Thymus (tissue), 14 donors: ENCODE measurements around the gene MYOM1. TPM values are rescaled to one million over a fixed set of nuclear protein-coding genes. Genes with fewer than 3 reads are reported as not detected.

Experiments used
- DNase-seq, 9 donors: peaks; one replicate each; pipeline ENCODE4 v3.0.0-alpha.2; 2013; ENCODE audit warnings: low spot score in 9 of 9, low read depth in 6 of 9, missing footprints in 1 of 9
- H3K27ac ChIP-seq, 2 donors: one replicate each; pipeline ENCODE4 v1.5.1; 2013; ENCODE audit warnings: control low read depth in 1 of 2, low read depth in 1 of 2, low read length in 1 of 2, mild to moderate bottlenecking in 1 of 2, moderate library complexity in 1 of 2
- H3K27me3 ChIP-seq, 2 donors: one replicate each; pipeline ENCODE4 v1.5.1; 2013; ENCODE audit warnings: low read length in 1 of 2; ENCODE audit not compliant: control insufficient read depth in 2 of 2, insufficient read depth in 1 of 2
- H3K36me3 ChIP-seq, 2 donors: one replicate each; pipeline ENCODE4 v1.5.1; 2013; ENCODE audit warnings: low read length in 1 of 2, mild to moderate bottlenecking in 1 of 2, moderate library complexity in 1 of 2; ENCODE audit not compliant: control insufficient read depth in 2 of 2, insufficient read depth in 2 of 2
- H3K4me1 ChIP-seq, 2 donors: one replicate each; pipeline ENCODE4 v1.5.1; 2013; ENCODE audit warnings: low read length in 2 of 2; ENCODE audit not compliant: control insufficient read depth in 2 of 2, insufficient read depth in 2 of 2
- H3K4me3 ChIP-seq, 2 donors: one replicate each; pipeline ENCODE4 v1.5.1; 2013; ENCODE audit warnings: low read length in 2 of 2, control low read depth in 1 of 2, mild to moderate bottlenecking in 1 of 2
- H3K9me3 ChIP-seq, 2 donors: one replicate each; pipeline ENCODE4 v1.5.1; 2013; ENCODE audit warnings: low read length in 1 of 2, mild to moderate bottlenecking in 1 of 2; ENCODE audit not compliant: control insufficient read depth in 2 of 2, insufficient read depth in 1 of 2
- WGBS: extraction: QIAGEN DNeasy Blood & Tissue Kit; methylation state at CpG from one replicate; pipeline ENCODE4 v1.1.7; 2013; 5-methylcytosine and 5-hydroxymethylcytosine counted together
- long read RNA-seq, 10 donors: transcript quantifications; one replicate each; lab custom pipeline, GENCODE V29; 2026
- polyA plus RNA-seq: library from polyadenylated mRNA; stranded (reverse); fragments of 200-250 nt; gene quantifications from one replicate; pipeline ENCODE4 v1.2.3, GENCODE V29; 2013
- total RNA-seq: library from RNA; stranded (reverse); fragments of 120-200 nt; gene quantifications from one replicate; pipeline ENCODE4 v1.2.4, GENCODE V29; 2013
- donor health status: healthy.

Gene MYOM1
- 1.1 TPM for total RNA-seq
- polyA plus RNA-seq, result 3.3 TPM
- long read RNA-seq, donor 1, result 0 reads
- long read RNA-seq, donor 2, partial matches to known transcripts, result 3,743 of 3,854 reads
- long read RNA-seq, donor 2, other reads (novel, unspliced or antisense), result 111 of 3,854 reads
- long read RNA-seq, donor 3, result 0 reads
- long read RNA-seq, donor 4, result 0 reads
- long read RNA-seq, donor 5, partial matches to known transcripts, result 2,032 of 3,152 reads
- long read RNA-seq, donor 5, other reads (novel, unspliced or antisense), result 1,120 of 3,152 reads
- long read RNA-seq, donor 6, result 0 reads
- long read RNA-seq, donor 7, result 0 reads
- long read RNA-seq, donor 8, result 0 reads
- long read RNA-seq, donor 9, result 0 reads
- long read RNA-seq, donor 10, result 0 reads

DNA sequence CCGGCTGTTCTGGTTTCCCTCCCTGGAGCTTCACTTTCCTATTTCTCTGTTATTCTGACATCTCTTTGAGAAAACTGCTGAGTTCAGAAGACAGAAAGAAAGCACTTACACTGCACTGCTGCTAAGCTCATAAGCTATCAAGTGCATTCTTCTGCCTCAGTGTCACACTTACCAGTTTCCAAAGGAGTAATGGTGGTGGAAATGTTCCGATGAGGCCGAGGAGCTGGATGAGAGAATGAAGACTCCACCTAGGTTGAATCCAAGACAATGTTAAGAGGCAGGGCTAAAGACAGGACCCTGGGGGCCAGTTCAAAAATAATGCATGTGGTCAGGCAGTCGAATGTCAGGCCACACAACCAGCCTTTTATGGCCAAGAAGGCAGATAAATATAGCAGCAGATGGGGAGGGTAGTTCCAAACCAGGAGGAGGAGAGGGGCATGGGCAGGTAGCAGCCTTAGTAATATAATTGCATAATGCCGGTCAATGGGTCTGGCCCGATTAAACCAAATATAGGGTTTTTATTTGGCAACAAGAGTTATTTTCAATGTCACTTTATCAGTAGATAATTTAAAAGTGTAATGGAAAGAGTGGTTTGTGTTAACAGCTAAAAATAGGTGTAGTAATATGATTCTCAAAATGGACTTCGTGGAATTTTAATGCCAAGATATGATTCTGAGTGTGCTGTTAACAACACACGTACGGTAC, at the start of gene MYOM1:
TSS of gene MYOM1 (minus strand) at position 338 of the 705 bp plus-strand sequence. CDS start 4,745 bp downstream, outside the sequence.
- Histone ChIP-seq H3K9me3 (no peaks in the 10 kb centered on the region), H3K4me3 (no peak within 1 kb of the TSS), H3K27me3 (no peaks in the 10 kb centered on the region), H3K36me3 (no peaks in the 10 kb centered on the region), H3K27ac (no peak within 1 kb of the TSS), H3K4me1 (no peaks in the 10 kb centered on the region)
- 95% methylated on average over 9 of the region's 9 CpGs for WGBS
- no peak for DNase-seq

DNA sequence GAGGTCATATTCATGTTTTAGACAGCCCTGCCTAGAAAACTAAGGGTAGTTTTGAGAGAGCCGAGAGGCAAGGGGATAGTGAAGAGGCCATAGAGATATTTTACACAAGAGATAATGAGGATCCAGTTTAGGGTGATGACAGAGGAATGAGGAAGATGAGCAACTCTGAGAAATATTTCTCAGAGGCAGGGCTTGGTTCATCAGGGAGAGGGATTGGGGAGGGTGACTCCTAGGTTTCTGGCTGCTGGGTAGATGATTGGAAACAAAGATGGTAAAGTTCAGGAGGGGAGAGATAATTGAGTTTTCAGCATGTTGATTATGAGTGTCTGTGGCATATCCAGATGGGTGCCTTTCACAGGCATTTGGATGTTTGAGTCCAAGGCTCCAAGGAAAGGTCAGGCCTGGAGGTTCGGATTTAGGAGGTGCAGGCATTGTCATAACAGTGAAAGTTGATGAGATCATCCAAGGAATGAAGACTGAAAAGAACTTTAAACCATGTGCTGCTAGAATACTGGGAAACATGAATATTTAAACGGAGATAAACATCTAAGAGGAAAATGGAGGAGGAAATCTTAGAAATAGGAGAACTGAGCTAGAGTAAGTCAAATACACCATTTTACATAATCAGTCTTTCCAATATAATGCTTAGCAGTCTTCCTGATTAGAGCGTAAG, 49.6 kb upstream of the MYOM1 start:
- H3K27ac ChIP-seq, result no peak overlapping the region
- DNase-seq, result no peak
- WGBS, result 96% methylated on average over 4 of the region's 4 CpGs

DNA sequence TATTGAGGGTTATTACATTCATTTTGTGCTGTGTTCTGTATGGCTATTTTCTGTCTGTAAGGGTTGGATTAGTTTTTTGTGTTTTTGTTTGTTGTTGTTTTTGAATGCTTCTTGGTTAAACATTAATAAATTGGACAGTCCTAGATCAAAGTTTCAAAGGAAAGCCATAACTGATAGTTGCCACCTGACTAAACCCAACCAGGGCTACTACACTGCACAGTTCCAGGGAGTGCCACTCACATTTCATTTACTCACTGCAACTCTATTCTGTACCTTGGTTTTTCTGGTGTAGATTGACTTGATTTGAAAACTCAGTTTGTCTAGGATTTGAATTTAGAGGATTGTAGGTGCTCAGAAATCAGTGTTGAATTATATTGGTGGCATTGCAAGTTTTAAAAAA, 48.5 kb upstream of the MYOM1 start:
- Histone ChIP-seq H3K4me1 (peaks cover 11 to 15% of the 10 kb centered on the region in 2 donors), H3K4me3 (no peak overlapping the region)
- no peak for DNase-seq

More for the DNA sequence above, 49.6 kb upstream of the MYOM1 start:
- H3K4me3 ChIP-seq, result no peak overlapping the region
- H3K9me3 ChIP-seq, result no peaks in the 10 kb centered on the region
- peaks cover 5 to 7% of the 10 kb centered on the region in 2 donors for H3K4me1 ChIP-seq
- H3K27me3 ChIP-seq, result no peaks in the 10 kb centered on the region
- H3K36me3 ChIP-seq, result peaks cover 10 to 15% of the 10 kb centered on the region in 2 donors

DNA sequence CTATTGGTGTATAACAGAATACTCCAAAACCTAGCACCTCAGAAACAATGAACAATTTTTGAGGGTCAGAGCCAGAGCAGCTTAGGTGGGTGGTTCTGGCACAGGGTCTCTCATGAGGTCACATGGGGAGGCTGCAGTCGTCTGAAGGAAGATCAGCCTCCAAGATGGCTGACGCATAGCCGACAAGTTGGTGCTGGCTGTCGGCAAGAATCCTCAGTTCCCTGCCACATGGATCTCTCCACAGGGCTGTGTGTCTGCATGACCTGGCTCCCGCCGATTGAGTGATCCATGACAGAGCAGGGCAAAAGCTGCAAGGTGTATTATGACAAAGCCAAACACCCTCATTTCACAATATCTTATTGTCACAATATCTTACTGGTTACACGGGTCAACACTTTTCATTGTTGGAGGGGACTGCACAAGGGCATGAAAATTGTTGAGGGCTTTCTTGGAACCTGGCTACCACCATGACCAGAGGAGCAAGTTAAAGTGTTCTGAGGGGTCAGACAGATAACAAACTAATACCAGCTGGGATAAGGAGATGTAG, 46.4 kb upstream of the MYOM1 start:
- Histone ChIP-seq H3K27ac (no peak overlapping the region), H3K4me1 (peaks cover 13 to 15% of the 10 kb centered on the region in 2 donors), H3K4me3 (no peak overlapping the region), H3K9me3 (no peaks in the 10 kb centered on the region), H3K36me3 (peaks cover 0 to 2% of the 10 kb centered on the region in 2 donors), H3K27me3 (no peaks in the 10 kb centered on the region)
- DNase-seq, result no peak
- 68% methylated on average over 7 of the region's 7 CpGs for WGBS

More for the DNA sequence above, 48.5 kb upstream of the MYOM1 start:
- Histone ChIP-seq H3K9me3 (no peaks in the 10 kb centered on the region), H3K36me3 (peaks cover 4 to 6% of the 10 kb centered on the region in 2 donors), H3K27me3 (no peaks in the 10 kb centered on the region), H3K27ac (no peak overlapping the region)

DNA sequence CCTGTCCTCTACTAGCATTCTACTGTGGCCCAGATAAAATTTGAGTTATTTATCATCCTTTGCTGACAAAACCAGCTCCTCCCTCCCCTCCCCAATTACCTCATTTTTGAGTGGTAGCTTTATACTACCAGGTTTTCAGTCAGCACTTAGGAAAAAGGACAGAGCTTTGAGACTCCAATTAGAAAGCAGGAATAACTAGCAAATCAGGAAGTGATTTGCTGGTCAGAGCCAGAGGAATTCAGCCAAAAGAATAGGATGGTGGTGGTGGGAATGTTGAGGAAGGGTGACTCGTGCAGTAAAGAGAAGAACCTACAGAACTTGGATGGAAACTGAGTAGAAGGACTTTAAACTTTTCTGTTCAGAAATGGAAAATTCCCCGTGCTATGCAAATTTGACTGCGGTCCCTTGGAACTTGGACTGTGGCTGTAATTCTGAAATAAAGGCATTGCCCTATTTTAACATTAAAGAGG, 45.8 kb upstream of the MYOM1 start:
- Histone ChIP-seq H3K9me3 (no peaks in the 10 kb centered on the region), H3K36me3 (peaks cover 0 to 2% of the 10 kb centered on the region in 2 donors), H3K4me3 (no peak overlapping the region), H3K27me3 (no peaks in the 10 kb centered on the region), H3K4me1 (peaks cover 16 to 18% of the 10 kb centered on the region in 2 donors), H3K27ac (no peak overlapping the region)
- WGBS, result 91% methylated on average over 3 of the region's 3 CpGs
- no peak for DNase-seq

DNA sequence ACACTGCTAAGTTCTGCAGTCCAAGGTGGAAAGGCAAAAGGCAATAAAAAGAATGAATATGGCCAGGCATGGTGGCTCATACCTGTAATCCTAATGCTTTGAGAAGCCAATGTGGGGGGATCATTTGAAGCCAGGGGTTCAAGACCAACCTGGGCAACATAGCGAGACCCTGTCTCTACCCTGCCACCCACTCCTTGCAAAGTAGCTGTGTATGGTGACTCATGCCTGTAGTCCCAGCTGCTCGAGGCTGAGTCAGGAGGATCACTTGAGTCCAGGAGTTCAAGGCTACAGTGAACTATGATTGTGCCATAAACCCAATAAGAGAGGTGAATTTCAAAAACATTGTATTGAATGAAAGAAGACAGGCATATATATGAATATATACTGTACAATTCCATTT, 44.6 kb upstream of the MYOM1 start:
- peaks cover 0 to 2% of the 10 kb centered on the region in 2 donors for H3K36me3 ChIP-seq
- H3K27me3 ChIP-seq, result no peaks in the 10 kb centered on the region
- H3K4me1 ChIP-seq, result peaks cover 20 to 24% of the 10 kb centered on the region in 2 donors
- no peak overlapping the region for H3K27ac ChIP-seq
- WGBS, result 97% methylated on average over 2 of the region's 2 CpGs
- no peak overlapping the region for H3K4me3 ChIP-seq
- H3K9me3 ChIP-seq, result no peaks in the 10 kb centered on the region
- no peak for DNase-seq

DNA sequence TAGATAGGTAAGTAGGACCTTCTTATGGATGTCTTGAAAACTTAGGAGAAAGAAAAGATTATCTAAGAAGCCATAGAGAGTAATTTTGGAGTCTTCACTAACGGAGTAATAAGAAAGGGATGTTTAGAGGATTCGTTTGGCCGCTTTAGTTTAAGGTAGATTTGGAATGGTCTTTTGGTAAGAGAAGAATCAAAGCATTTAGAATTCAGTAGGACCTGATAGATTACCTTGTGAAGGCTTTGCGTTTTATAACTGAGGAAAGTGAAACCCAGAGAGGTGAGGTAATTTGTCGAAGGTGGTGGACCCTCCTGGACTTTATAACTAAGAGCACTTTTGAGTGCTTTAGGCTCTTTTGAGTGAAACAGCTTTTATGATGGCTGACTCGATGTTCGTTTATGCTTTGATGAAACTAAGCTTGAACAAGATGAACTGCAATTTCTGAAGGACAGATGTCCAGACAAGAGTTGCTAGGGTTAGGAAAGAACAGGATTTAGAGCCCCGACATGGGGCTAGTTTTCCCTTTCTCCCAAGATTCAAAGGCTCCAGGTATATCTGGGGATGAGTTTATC, 43.4 kb upstream of the MYOM1 start:
- H3K4me1 ChIP-seq, result peaks cover 20 to 24% of the 10 kb centered on the region in 2 donors
- no peaks in the 10 kb centered on the region for H3K9me3 ChIP-seq
- H3K27ac ChIP-seq, result no peak overlapping the region
- peak overlapping the region; percentile 88 for H3K4me3 ChIP-seq
- DNase-seq, result no peak
- no peaks in the 10 kb centered on the region for H3K27me3 ChIP-seq
- peaks cover 3 to 8% of the 10 kb centered on the region in 2 donors for H3K36me3 ChIP-seq
- WGBS, result 45% methylated on average over 8 of the region's 8 CpGs

DNA sequence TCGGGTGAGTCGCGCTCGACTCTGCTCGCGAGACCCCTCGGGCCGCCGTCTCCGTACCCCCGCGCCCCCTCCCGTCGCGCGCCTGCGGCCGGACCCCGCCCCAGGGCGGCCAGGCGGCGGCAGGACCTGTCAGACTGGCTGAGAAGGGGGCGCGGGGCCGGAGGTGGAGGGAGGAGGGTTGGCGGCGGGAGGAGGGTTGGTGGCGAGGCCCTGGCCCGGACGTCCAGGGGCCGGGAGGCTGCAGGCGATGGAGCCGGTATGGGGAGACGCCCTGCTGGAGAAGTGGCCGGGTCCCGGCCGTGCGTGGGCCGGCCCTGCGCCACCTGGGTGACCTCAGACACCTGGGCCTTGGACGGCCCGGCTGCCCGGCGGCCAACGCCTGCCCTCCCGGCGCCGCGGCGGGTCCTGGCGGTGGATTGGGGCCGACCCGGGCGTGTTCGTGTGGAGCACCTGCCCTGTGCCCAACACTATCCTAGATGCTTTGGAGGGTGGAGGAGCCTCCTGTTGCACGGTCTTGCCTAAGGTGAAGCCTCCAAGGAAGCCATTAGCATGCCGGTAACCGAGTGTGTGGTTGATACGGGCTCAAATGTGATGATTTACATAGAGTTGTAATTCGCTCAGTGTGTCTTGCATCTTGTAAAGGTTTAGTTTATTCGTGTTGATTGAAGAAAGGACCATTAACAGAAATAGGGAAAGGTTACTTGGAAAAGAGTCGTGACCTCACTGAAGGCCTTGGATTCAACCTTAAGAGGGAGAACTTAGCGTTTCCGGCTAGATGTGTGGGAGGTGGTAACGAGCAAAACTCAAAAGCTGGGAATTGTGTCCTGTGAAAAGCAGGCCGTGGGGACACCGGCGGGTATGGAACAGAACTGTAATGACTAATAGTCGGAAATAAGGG, 42.7 kb upstream of the MYOM1 start:
- Histone ChIP-seq H3K9me3 (no peaks in the 10 kb centered on the region), H3K27ac (peak overlapping the region; percentile 95 to 98), H3K4me1 (peaks cover 20 to 24% of the 10 kb centered on the region in 2 donors), H3K36me3 (peaks cover 7 to 15% of the 10 kb centered on the region in 2 donors), H3K27me3 (no peaks in the 10 kb centered on the region), H3K4me3 (peak overlapping the region; percentile 88)
- peak in 5 of 9 donors; percentile 13 to 61 (median 35) for DNase-seq
- 1% methylated on average over 69 of the region's 69 CpGs for WGBS
